ENCODE results near the gene NAV2.

The NAV2 gene

DNA sequence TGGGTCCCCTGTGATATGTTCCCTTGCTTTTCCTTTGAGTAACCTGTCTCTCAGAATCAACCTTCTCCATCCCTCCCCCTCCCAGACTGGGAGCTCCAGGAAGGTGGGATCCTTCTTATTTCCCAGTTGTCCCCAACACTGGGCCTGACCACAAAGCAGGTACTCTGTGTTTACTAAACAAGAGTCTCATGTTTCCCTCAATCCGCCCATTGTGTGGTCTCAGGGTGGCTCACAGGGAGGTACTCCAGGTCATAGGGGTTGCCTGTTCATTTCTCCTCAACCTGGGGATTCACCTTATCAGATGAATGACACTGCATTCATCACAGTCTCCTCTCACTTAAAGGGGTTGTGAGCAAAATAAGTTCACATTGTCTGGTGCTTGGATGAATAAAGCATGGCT lies 26.4 kb upstream of the NAV2 start:
- no peak for DNase-seq

DNA sequence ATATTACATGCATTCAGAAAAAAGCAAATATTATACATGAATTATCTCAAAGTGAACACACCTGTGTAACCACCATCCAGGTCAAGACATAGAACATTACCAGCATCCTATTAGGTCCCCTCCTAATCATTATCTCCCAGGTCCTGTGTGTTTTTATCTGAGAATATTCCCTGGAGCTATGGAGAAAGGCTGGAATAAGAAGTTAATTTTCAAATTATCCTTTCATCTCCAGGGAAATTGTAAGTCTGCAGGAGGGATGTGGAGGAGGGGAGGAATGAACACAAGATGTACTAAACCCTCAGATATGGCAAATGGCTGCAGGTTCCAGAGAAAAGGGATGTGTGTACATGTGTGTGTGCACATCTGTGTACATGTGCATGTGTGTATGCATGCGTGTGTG lies 25.2 kb upstream of the NAV2 start:
- no peak for DNase-seq

DNA sequence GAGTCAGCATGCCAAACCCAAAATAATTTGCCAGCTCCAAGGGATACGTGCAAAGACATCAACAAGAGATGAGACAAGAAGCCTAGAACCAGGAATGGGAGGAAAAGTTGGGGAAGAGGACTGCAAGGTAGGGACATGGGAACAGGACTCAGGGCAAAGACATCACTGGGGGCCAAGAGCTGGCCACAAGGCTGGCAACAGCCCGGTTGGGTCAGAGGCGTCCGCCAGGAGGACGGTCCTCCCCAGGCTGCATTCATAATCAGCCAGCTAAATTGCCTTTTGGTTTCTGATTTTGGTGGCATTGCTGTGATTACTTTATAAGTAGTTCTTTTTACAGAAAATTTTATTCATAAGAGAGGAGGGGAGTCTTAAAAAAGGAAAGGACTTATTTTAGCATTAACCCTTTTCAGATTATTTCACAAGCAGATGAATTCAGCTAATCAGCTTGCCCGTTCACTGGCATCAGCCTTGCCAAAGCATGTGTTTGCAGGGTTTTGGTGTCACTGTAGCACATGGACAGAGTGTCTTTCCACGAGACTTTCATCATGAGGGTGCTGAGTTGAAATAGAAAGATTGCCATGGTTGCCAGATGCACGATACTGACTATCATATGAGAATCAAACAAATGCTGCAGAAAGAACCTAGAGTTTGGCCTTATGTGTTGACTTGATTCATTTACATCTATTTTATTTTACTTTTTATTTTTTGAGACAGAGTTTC lies 23.2 kb upstream of the NAV2 start:
- DNase-seq: no peak

DNA sequence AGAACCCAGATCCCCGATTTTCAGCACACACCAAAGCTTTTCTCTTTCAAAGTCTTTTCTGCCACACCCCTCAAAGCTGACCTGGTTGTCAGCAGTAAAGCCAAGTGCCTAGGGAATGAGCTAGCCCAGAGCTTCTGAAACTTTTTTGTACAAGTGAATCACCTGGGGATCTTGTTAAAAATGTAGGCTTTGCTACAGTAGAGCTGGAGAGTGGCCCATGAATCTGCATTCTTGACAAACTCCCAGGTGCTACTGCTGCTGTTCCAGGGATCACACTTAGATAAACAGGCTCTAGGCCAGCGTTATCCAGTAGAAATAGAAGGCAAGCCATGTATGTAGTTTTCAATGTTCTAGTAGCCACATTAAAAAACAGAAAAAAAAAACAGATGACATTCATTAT lies 21.8 kb upstream of the NAV2 start:
- no peak for DNase-seq

DNA sequence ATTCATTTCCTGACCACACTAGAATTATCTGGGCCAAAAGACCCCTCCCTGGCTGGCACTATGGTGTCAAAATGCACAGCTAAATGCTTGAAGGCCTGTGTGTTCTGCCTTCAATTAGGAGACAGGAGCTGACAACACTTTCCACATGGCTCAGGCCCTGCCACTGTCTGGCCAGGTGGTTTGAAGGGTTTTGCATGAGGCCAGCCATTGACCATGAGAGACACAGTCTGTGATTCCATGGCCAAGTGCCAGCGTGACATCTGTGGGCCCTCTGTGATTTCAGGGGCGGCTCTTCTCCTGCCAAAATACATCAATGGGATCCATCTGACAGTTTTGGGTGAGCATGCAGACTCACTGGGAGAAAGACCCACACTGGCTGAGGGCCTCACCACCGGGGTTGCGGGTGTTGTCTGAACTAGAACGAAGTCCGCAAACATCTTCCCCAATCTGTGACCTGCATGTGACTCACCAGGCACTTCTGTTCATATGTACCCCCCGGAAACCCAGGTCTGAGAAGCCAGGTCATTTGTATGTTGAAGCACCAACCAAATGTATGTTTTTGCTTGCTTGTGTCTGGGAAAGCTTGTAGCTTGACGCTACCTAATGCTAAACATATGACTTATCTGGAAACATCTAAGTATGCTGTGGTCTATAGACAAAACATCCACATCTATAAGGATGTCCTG lies 20.7 kb upstream of the NAV2 start:
- no peak for DNase-seq

DNA sequence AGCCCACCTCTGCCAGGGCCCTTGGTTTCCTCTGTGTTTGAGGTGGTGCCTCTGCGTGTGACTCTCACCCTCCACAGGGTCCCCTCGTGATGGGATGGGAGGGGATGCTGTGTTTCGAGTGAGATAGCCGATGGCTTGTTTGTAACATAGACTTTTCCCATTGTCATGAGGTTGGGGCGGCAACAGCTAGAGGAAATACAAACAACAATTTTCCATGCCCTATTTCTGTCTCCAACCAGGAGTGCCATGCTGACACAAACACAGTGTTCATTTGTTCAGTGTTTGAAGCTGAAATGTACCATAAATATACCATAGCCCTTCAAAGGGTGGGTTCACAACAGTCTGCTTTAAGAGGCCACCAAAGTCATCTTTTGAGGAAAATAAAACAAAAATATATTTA lies 19.5 kb upstream of the NAV2 start:
- no peak for DNase-seq

DNA sequence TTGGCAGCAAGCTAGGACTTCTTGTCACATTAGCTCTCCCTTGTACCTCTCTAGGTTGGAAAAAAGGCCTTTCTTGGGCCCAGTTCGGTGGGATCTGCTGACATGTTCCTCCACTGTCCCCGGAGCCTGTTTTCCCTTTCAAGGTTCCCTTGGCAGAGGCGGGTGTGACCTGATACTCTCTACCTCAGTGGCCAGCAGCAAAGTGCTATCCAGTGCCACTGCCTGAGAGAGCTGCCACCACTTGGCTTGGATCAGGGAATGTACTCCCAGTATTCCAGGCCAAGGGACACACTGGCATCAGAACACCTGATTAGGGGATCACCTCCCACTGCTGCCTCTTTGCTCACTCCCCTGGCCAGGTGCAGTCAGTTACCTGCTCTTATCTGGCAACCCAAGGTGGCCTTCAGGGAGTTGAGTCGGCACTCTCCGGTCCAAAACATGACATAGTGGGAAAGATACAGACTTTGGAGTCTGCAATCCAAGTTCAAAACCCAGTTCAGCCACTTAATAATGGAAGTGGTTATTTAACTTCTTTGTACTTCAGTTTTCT lies 17.8 kb upstream of the NAV2 start:
- no peak for DNase-seq

DNA sequence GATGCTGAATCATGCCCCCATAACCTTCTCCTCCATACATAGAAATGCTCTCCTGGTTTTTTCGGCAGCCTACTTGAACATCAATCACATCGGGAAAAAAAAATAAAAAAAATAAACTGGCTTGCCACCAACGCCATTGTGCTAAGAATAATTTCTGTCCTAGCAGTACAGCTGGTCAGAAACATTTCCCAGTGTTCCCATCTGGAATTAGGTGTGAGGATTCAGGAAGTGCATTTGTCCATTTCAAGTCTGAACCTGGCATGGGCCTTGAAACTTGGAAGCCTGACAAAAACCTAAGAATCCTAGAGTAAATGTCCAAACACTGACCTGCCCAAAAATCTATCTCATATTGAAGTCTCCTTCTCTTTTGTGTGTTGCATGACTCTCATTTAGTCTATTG lies 16.6 kb upstream of the NAV2 start:
- no peak for DNase-seq

DNA sequence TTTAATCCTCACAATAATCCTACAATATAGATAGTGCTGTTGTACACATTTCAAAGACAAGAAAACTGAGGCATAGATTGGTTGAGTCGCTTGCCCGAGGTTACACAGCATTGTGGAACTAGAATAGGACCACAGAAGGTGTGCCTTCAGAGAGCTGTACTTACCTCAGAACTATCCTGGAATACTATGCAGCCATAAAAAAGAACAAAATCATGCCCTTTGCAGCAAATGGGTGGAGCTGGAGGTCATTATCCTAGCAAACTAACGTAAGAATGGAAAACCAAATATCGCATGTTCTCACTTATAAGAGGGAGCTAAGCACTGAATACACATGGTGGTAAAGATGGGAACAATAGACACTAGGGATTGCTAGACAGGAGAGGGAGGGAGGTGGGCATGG lies 15.7 kb upstream of the NAV2 start:
- no peak for DNase-seq

DNA sequence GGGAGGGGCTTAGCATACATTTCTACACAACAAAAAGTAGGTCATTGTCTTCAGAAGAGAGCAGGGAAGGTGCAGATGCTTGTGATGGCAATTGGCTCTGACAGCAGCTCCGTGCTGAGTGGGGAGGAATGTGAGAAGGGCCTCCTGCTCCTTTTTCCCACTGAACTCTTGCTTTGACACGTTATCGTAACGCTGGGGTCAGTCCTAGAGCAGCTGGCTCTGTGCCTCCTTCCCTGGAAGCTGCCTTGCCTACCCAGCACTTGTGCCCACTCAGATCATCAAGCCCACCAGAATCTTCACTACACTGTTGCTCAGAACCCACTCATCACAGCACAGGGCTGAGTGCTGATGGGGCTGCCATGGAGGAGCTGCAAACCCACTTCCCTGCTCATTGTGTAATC lies 14.9 kb upstream of the NAV2 start:
- DNase-seq: no peak

- DNase-seq: no peak
These were observed 13.9 kb upstream of the NAV2 start for GRCh38 chr11:19698493-19699292.

- DNase-seq: no peak
These were observed 11.2 kb upstream of the NAV2 start for GRCh38 chr11:19701421-19701820.

DNA sequence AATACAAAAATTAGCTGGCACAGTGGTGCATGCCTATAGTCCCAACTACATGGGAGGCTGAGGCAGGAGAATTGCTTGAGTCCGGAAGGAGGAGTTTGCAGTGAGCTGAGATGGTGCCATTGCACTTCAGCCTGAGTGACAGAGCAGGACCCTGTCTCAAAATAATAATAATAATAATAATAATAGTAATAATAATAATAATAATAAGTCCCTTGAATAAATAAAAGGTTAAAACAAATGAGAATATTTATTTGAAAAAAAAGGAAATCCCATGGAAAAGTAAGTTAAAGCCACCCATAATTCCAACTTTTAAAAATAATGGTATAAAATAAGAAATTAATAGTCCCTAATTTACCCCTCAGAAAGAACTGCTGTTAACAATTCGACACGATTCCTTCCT lies 10.0 kb upstream of the NAV2 start:
- DNase-seq: no peak

DNA sequence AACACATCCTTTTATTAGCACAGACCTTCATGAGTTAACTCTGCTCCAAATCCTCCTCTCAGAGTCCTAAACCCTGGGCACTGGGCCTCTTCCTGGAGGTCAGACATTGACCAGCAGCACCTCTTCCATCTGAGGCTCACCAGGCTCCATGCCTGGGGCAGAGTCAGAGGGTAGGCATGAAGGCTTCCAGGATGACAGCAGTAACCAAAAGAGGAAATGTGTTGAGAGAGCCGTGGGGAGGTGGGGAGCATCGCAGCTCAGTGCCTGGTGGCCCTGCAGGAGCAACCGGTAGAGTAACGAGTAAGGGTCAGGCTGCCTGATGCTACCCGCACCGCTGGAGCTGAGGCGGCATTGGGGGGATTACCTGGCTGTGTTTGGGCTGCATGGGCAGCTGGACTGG lies 9.4 kb upstream of the NAV2 start:
- no peak for DNase-seq

- DNase-seq: no peak
These were observed 8.4 kb upstream of the NAV2 start for GRCh38 chr11:19704213-19704612.

DNA sequence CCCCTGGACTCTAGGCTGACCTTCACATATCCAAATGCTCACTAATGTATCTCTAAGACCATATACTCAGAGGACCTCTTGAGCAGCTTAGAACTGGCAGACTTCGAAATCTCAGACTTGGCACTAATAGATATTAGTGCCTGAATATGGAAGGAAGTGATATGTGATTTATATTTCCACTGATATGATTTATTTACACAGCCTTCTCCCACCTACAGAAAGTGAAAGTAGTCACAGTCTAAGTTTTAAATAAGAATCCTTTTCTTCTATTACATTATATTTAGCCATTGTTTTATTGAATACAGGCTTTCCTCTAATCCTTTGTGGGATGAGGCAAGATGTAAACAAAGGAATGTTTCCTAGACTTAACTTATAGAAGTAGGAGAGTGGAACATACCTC lies 6.7 kb upstream of the NAV2 start:
- no peak for DNase-seq

DNA sequence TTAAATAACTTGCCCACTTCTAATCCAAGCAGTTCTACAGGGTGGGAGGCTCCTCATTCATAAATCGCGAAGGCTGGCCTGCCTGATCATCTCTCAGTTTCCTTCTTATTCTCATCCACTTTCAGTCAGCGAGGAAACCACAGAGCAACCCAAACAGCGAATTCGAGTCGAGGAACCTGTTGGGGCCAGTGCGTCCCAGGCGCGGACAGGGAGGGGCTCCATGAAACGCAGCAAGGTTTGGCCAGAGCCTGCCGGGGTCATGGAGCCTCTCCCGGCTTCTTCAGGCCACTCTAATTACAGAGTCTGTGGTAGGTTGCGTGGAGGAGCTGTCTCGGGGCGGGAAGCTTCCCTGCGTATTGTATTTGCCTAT lies 741 bp upstream of the NAV2 start:
- no peak for DNase-seq

GRCh38 chr11:19713196-19714021 lies 772 bp downstream of the NAV2 start:
- peak; percentile 50 for DNase-seq

- peak; percentile 32 for DNase-seq
These were observed 1.4 kb downstream of the NAV2 start for GRCh38 chr11:19714022-19714386.

GRCh38 chr11:19714387-19715363 lies 2.0 kb downstream of the NAV2 start:
- peak; percentile 32 for DNase-seq

GRCh38 chr11:19715373-19715772 lies 2.7 kb downstream of the NAV2 start:
- DNase-seq: peak; percentile 49

DNA sequence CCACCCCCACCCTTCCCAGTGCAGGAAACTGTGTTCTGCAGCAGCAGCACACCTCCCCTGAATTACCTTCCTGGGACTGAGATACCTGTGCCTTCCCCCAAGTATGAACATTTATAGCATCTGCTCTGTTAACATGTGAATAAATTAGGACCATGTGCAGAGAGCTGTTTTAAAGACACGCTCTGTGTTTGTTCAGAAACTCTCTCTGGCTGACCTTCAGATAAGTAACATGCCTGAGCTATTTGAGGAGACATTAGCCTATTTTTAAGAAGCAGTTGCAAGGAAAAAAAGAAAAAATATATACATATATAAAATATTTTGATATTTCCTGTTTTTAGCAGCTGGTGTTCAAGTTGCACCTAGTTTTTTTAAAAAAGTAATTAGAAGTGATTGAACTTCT lies 5.4 kb downstream of the NAV2 start:
- no peak for DNase-seq
